ENCODE measurements around the gene CD274. TPM values are rescaled to one million over a fixed set of nuclear protein-coding genes. Genes with fewer than 3 reads are reported as not detected.

Gene CD274
- total RNA-seq, 4 donors from 2014 or later = 1.4 to 10.4 (median 6.7) TPM

DNA sequence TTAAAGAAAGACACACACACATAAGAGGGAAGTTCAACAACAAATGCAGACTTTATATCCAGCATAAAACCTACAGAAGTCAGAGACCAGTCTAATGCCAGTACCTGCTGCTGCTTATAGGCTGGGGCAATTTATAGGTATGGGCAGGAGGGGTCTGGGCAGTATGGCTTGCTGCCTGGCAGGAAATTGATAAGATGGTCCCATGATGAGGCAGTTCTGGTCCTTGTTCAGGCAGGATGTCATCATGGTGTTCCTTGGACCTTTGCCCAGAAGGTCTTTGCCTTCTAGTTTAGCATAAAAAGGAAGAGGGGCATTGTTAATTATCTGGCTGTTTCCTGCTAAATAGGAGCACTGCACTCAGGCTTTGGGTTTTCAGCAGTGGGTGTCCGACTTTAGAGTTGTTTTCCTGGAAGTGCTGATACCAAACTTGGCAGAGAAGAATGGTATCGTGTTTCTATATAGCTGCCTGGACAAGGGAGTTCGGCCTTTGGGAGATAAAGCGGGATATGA lies 49.6 kb downstream of the CD274 start:
- no peak for ATAC-seq (ENCODE audit: low FRiP score)
- no peak for DNase-seq (ENCODE audit: low spot score)
- TF ChIP-seq, protein P1, sequence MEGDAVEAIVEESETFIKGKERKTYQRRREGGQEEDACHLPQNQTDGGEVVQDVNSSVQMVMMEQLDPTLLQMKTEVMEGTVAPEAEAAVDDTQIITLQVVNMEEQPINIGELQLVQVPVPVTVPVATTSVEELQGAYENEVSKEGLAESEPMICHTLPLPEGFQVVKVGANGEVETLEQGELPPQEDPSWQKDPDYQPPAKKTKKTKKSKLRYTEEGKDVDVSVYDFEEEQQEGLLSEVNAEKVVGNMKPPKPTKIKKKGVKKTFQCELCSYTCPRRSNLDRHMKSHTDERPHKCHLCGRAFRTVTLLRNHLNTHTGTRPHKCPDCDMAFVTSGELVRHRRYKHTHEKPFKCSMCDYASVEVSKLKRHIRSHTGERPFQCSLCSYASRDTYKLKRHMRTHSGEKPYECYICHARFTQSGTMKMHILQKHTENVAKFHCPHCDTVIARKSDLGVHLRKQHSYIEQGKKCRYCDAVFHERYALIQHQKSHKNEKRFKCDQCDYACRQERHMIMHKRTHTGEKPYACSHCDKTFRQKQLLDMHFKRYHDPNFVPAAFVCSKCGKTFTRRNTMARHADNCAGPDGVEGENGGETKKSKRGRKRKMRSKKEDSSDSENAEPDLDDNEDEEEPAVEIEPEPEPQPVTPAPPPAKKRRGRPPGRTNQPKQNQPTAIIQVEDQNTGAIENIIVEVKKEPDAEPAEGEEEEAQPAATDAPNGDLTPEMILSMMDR (IDR thresholded peaks at IDR 0.05) = no peak

DNA sequence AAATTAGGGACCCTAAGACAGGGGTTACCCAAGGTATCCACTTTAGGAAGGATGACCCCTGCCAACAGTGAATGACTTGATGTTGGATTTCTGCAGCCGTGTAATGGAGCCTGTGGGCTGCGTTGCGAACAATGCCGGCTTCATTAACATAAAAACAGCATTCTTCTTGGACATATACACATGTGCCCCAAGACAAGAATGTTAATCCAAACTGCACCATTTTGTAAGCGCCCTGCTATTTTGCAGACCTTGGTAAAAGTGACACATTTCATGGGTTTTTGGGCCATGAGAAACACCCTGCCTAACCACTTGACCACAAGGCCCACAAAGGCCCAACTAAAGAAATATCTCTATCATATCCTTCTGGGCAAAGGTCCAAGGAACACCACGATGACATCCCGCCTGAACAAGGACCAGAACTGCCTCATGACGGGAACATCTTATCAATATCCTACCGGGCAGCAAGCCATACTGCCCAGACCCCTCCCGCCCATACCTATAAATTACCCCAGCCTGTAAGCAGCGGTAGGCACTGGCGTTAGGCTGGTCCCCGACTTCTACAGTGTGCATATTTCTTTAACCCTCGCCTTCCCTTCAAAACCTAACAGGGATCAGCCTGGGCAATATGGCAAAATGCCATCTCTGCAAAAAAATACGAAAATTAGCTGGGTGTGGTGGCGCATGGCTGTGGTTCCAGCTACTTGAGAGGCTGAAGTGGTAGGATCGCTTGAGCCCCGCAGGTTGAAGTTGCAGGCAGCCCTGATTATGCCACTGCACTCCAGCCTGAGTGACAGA lies 50.3 kb downstream of the CD274 start:
- TF ChIP-seq, protein P1 (IDR thresholded peaks at IDR 0.05) = no peak
- peak; percentile 24 for ATAC-seq (ENCODE audit: low FRiP score)
- DNase-seq (ENCODE audit: low spot score) = no peak

DNA sequence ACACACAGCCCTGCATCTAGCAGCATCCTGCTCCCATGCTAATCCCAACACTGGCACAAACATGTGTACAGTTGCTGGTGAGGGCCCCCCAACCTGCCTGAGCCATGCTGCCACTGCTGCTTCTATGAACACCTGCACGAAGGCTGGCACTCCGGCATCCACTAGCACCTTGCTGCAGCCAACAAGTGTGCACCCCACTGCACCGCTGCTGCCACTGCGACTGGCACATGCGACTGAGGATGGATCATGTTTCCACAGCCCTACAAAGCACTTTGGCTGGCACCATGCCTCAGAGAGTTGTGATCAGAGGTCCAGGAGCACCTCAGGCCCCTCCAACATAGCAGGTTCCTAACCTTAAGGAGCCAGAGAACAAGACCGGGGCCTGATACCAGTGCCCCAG lies 52.2 kb downstream of the CD274 start:
- TF ChIP-seq, protein P1 (IDR thresholded peaks at IDR 0.05) = no peak
- no peak for ATAC-seq (ENCODE audit: low FRiP score)
- DNase-seq (ENCODE audit: low spot score) = no peak

DNA sequence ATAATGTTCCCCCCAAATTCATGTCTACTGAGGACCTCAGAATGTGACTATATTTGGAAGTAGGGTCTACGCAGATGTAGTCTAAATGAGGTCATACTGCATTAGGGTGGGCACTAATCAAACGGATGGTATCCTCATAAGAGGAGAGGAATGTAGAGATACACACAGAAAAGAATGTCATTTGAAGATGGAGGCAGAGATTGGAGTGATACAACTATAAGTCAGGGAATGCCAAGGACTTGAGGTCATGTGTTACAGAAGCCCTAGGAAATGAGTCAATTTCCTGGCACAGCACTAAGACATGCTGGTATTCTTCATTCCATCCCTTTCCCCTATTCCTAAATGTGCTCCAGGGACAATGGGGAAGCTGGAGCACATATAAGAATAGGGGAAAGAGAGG lies 59.2 kb downstream of the CD274 start:
- DNase-seq (ENCODE audit: low spot score) (no peak), ATAC-seq (ENCODE audit: low FRiP score) (peak; percentile 75)
- TF ChIP-seq, protein P1 (IDR thresholded peaks at IDR 0.05) = no peak

DNA sequence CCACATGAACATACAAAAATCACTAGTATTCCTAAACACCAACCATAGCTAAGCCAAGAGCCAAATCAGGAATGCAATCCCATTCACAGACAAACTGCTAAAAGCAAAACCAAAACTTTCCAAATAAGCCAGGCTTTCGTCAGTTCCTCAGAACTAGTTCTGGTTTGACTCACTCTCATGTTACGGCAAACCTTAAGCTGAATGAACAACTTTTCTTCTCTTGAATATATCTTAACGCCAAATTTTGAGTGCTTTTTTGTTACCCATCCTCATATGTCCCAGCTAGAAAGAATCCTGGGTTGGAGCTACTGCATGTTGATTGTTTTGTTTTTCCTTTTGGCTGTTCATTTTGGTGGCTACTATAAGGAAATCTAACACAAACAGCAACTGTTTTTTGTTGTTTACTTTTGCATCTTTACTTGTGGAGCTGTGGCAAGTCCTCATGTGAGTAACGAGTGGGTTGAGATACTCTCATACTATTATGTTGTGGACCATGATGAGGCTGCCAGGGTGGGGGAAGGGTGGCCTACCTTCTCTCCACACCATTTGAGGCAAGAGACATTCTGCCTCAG lies 60.1 kb downstream of the CD274 start, which contains the start of gene PDCD1LG2:
Gene PDCD1LG2 (plus strand): TSS at position 172 of the 572 bp plus-strand sequence. CDS start 12,016 bp downstream, outside the sequence.
- TF ChIP-seq, protein P1 (IDR thresholded peaks at IDR 0.05) = no peak
- DNase-seq (ENCODE audit: low spot score) (no peak), ATAC-seq (ENCODE audit: low FRiP score) (peak; percentile 76)

DNA sequence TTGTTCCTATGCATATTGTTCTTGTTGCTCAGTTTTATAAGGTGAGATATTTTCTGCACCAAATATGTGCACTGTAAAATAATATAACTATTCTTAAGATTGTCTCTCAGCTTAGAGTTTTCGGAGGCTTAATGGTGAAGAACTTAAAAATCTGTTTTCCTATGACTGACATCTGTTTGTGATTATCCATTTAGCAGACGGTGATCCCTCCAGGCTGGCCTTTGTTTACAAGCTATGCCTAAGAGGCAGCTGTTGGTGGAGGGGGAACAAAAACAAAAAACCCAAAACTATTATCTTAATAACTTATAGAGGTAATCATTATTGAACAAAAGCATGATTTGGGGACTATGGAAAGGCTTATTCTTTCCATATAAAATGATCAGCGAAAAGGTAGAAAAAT lies 60.6 kb downstream of the CD274 start:
- TF ChIP-seq, protein P1 (IDR thresholded peaks at IDR 0.05) = no peak
- ATAC-seq (ENCODE audit: low FRiP score) (no peak), DNase-seq (ENCODE audit: low spot score) (no peak)

Measured in omental fat pad (tissue), 4 donors.